Inferior parietal cortex (tissue), 1 donor: Measurements from ENCODE around the gene C19orf85.
"Not testable (repeated sequence)": the region's sequence is repeated elsewhere in the genome, so short reads cannot be mapped to it uniquely, and the experiment has no call there.

Source experiments
- DNase-seq: peaks from one replicate; pipeline ENCODE4 v3.0.0-alpha.2; 2016; ENCODE audit errors: extremely low spot score

The C19orf85 gene

GRCh38 chr19:55464662-55465054 is at the start of gene C19orf85:
TSS of gene C19orf85 (minus strand) at chr19:55464751. CDS start at chr19:55464554, 197 bp downstream.
- no peak for DNase-seq

DNA sequence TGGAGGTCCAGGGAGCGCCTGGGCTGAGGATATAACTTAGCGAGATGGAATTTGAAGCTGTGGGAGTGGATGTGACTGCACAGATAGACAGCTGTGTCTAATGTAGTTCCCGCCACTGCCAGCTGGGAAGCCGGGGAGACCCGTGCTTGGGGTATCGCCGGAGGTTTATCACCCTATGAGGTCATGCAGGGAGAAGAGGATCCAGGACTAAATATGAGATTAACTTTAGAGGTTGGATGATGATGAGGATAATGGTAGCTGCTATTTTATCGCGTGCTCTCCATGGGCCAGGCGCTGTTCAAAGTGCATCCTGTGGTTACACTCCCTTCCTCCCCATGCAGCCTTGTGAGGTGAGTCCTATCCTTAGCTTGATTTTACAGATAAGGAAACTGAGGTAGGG is 43.6 kb upstream of the C19orf85 start:
- no peak for DNase-seq

GRCh38 chr19:55504981-55505380 is 40.4 kb upstream of the C19orf85 start:
- DNase-seq: no peak

GRCh38 chr19:55504252-55504603 is 39.7 kb upstream of the C19orf85 start:
- DNase-seq: no peak

GRCh38 chr19:55503502-55504251 is 39.1 kb upstream of the C19orf85 start:
- peak; percentile 97 for DNase-seq

DNA sequence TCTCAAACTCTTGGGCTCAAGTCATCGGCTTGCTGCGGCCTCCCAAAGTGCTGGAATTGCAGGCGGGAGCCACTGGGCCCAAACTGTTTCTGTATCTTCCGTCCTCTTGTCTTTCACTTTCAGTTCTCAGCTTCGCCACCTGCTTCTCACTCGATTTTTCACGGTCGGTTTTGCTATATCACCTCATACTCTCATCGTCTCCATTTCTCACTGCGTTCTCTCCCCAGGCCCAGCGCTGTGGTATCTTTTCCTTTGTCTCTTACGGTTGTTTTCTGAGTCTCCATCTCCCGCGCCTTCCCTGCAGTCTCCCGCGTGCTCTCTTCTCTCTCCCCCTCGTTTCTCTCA is 38.6 kb upstream of the C19orf85 start:
- no peak for DNase-seq

DNA sequence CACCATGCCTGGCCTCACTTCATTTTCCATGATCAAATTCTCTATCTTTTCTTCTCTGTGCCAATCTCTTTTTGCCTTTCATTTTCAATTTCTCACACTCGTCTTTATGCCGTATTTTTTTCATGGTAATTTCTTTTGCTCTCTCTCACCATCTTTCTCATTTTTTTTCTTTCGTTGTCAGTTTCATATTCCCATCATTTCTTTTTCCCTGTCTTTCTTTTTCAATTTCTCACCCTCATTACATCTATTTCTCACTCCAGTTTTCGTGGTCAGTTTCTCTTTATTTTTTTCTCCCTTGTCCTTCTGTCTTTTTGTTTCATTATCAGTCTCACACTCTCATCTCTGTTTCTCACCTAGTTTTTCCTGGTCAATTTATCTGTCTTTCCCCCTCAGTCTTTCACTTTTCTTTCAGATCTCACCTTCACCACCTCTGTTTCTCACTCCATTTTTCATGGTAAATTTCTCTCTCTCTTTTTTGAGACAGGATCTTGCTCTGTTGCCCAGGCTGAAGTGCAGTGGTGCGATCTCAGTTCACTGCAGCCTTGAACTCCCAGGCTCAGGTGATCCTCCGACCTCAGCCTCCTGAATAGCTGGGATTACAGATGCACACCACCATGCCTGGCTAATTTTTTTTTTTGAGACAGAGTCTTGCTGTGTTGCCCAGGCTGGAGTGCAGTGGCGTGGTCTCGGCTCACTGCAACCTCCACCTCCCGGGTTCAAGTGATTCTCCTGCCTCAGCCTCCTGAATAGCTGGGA is 37.8 kb upstream of the C19orf85 start:
- no peak for DNase-seq

DNA sequence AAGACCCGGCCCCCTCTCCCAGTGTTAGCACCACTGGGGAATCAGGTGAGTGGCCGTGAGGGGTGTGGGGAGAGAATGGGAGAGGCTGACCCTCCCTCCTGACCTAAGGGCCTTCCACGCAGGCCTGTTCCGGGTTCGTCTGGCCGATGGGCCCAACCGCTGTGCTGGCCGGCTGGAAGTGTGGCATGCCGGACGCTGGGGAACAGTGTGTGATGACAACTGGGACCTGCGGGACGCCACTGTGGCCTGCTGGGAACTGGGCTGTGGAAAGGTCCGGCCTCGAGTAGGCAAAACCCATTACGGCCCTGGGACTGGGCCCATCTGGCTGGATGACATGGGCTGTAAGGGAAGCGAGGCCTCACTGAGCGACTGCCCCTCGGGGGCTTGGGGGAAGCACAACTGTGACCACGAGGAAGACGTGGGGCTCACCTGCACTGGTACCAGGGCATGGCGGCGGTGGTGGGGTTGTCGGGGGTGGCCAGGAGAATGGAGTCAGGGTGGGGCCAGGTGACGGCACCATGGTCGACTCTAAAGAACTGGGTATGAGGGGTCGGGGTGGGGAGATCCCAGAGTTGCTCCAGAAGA is 35.9 kb upstream of the C19orf85 start:
- no peak for DNase-seq

DNA sequence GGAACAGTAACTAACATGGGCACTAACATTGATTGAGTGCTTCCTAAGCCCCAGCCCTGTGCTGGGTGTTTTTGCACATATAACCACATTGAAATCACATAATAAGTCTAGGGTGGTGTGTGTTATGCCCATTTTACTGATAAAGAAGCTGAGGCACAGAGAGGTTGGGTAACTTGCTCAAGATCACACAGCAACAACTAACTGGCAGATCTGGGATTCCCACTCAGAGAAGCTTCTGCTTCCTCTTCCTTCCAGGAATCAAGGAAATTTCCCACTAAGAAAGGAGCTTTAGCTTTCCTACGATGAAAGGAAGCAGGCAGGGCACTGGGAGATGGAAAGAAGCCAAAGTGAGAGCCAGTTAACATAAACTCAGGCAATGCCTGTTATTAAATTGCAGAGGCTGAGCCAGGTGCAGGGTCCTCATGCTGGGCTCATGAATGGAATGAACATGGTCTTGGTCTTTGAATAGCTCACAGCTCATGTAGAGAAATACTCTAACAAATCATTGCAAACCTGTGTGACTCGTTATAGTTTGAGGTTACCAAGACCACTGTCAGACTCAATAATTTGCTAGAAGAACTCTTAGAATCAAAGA is 33.8 kb upstream of the C19orf85 start:
- DNase-seq: no peak

DNA sequence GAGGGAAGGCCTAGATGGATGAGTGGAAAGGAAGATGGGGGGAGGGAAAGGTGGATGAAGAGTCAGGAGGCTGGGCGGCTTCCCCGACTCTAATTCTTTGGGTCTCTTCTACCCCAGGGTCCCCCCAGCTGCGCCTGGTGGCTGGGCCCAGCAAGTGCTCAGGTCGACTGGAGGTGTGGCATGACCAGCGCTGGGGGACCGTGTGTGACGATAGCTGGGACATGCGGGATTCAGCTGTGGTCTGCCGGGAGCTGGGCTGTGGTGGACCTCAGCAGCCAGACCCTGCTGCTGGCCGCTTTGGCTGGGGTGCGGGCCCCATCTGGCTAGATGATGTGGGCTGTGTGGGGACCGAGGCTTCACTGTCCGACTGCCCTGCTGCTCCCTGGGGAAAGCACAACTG is 33.2 kb upstream of the C19orf85 start:
- DNase-seq: no peak

DNA sequence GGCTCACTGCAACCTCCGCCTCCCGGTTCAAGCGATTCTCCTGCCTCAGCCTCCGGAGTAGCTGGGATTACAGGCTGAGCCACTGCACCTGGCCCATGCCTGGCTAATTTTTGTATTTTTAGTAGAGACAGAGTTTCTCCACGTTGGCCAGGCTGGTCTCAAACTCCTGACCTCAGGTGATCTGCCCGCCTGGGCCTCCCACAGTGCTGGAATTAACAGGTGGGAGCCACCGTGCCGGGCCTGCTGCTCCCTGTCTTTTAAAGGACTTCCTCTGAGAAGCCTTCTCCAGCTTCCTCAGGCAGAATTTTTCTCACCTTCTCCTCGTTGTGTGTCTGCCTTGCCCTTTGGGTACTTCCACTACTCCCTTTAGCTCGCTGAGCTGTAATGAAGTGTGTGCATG is 32.3 kb upstream of the C19orf85 start:
- not testable (repeated sequence) for DNase-seq

GRCh38 chr19:55495646-55496349 is 31.2 kb upstream of the C19orf85 start:
- no peak for DNase-seq

- no peak for DNase-seq
Measured at GRCh38 chr19:55494172-55494761, 29.7 kb upstream of the C19orf85 start.

GRCh38 chr19:55493645-55494171 is 29.2 kb upstream of the C19orf85 start:
- DNase-seq: no peak

- no peak for DNase-seq
Measured at GRCh38 chr19:55493052-55493644, 28.6 kb upstream of the C19orf85 start.

GRCh38 chr19:55492362-55492944 is 27.9 kb upstream of the C19orf85 start:
- DNase-seq: no peak

DNA sequence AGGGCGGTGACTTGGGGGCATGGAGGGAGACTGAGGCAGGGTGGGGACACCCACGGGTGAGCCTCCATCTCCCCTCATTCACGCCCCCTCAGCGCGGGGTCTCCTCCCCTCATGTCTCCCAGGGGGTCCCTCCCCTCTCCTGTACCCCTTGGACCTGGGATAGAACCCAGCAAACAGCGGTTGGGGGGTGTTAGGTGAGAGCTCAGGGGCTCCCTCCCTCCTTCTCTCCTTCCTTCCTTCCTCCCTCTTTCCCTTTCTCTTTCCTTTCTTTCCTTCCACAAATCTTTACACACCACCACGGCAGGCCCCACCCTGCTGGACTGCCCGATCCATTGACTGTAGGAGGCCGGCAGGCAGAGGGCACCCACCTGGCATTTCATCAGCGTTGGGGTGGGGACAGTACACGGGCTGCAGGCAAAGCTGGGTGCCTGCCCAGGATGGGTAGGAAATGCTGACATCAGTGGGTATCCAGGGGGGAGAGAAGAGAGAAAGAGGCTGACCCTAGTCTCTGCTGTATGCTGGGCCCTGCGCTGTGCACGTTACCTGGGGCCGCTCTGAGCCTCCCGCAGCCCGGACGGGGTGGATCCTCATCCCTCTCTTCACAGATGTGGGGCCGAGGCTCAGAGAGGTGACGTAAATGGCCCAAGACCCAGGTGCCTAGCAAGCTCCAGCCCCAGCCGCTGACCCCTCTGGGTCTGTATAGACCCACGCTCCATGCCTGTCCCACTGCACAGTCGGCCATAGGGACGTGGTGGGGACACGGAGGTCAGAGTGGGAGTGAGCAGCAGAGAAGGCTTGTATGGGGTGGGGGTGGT is 27.2 kb upstream of the C19orf85 start:
- DNase-seq: no peak

DNA sequence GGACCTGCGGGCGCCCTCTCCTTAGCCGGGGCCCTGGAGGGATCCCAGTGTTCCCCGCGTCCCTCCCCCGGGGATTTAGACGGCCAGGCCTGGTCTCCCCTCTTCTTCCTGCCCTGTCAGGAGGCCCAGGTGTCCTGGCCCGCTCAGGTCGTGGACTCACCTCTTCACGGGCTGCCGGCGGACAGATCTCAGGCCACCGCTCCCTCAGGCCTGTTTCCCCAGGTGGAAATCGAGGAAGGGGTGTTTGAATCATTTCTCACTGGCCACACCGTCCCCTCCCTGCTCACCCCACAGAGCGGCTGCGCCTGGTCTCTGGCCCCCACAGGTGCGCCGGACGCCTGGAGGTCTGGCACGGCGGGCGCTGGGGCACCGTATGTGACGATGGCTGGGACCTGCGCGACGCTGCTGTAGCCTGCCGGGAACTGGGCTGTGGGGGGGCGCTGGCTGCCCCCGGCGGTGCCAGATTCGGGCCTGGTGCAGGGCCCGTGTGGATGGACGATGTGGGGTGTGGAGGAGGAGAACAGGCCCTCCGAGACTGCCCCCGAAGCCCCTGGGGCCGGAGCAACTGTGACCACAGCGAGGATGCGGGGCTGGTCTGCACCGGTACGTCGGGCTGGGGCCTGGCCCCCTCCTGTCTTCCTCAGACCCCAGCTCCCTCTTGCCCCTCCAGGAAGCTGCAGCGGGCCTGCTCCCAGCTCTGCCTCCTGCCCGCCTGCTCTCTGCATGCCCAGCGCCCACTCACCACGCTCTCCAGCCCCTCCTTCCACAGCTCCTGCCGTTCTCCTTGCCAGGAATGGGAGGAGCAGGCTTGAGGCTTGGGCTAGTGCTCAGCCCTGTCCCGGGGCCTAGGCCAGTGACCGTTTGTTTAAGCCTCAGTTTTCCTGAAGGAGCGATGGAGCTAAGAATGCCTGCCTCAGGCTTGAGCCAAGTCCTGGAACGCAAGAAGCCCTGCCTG is 26.2 kb upstream of the C19orf85 start:
- DNase-seq: no peak
